GM19099 (cell line): ENCODE measurements around the gene GTF3C4.

Experiments used
- POLR2A ChIP-seq: IDR thresholded peaks from 3 replicates; pipeline ENCODE4 v1.6.1; 2011; ENCODE audit warnings: low read depth; ENCODE audit not compliant: insufficient read length; ENCODE audit errors: extremely low read depth

Gene GTF3C4

DNA sequence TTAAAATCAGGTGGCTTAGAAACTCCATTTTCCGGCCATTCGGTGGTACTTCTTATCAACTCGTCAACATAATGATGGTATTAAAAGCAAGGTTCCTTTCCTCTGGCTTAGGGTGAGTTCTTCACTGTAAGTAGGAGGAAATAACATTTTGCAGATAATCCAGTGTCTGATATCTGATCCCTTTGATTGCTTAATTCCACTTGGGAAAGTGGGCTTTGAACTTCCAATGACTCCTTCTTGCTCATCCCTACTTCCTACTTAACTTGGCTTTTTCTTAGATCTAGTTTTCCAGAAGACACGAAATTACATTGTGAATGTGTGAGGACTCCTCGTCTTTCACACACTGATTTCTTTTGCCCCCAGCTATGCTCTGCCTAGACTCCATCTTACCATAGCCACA, 32.0 kb upstream of the GTF3C4 start:
- no peak for TF ChIP-seq POLR2A

- TF ChIP-seq POLR2A, result no peak
These were observed 30.9 kb upstream of the GTF3C4 start for GRCh38 chr9:132639322-132639721.

- TF ChIP-seq POLR2A, result no peak
These were observed 29.0 kb upstream of the GTF3C4 start for GRCh38 chr9:132641216-132641615.

GRCh38 chr9:132644251-132644650, 26.0 kb upstream of the GTF3C4 start:
- TF ChIP-seq POLR2A, result no peak

GRCh38 chr9:132645306-132645705, 25.0 kb upstream of the GTF3C4 start:
- no peak for TF ChIP-seq POLR2A

- no peak for TF ChIP-seq POLR2A
These were observed 24.6 kb upstream of the GTF3C4 start for GRCh38 chr9:132645711-132646110.

GRCh38 chr9:132646726-132647125, 23.5 kb upstream of the GTF3C4 start:
- TF ChIP-seq POLR2A, result no peak

GRCh38 chr9:132647355-132647754, 22.9 kb upstream of the GTF3C4 start:
- TF ChIP-seq POLR2A, result no peak

GRCh38 chr9:132647806-132648205, 22.5 kb upstream of the GTF3C4 start:
- no peak for TF ChIP-seq POLR2A

DNA sequence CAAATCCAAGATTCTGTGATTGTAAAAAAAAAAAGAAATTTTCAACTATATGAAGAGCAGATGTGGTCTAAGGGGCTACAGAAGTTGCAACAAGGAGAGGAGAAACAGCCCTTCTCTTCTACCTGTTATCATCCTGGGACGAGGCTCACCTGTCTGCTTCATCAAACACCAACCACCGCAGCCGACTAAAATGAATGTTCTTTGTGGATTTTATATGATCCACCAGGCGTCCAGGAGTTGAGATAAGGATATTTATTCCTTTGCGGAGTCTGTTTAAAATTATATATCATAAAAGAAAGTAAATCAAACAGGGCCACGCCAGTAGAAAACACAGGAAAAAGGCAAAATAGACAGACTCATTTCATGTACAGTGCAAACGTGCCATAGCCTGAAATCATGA, 22.0 kb upstream of the GTF3C4 start:
- no peak for TF ChIP-seq POLR2A

- TF ChIP-seq POLR2A, result no peak
These were observed 21.6 kb upstream of the GTF3C4 start for GRCh38 chr9:132648685-132649084.

- no peak for TF ChIP-seq POLR2A
These were observed 19.0 kb upstream of the GTF3C4 start for GRCh38 chr9:132651259-132651658.

DNA sequence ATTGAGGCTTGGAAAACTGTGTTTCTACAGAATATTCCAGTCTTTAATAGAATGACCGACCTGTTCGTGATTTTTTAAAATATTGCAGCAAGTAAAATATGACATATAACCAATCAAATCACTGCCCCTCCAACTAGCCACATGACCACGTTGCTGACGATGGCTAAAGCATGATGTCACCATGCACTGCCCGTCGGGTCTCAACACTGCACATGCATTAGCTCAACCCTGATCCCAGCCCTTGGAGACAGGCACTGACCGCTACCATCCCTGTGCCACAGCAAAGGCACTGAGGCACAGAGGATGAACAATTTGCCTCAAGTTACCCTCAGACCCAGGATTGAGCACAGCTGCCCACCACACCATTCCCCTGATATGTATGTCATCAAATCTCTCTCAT, 14.0 kb upstream of the GTF3C4 start:
- TF ChIP-seq POLR2A, result no peak

- TF ChIP-seq POLR2A, result no peak
These were observed 7.9 kb upstream of the GTF3C4 start for GRCh38 chr9:132662152-132662945.

GRCh38 chr9:132663117-132663516, 7.1 kb upstream of the GTF3C4 start:
- no peak for TF ChIP-seq POLR2A

GRCh38 chr9:132663851-132664250, 6.4 kb upstream of the GTF3C4 start:
- no peak for TF ChIP-seq POLR2A

- no peak for TF ChIP-seq POLR2A
These were observed 956 bp upstream of the GTF3C4 start for GRCh38 chr9:132669319-132669697.
